Middle frontal gyrus (tissue), 1 donor: Measurements from ENCODE around the gene DEPDC4.
"Not testable (repeated sequence)": the region's sequence is repeated elsewhere in the genome, so short reads cannot be mapped to it uniquely, and the experiment has no call there.

Experiments used
- DNase-seq: peaks from one replicate; pipeline ENCODE4 v3.0.0-alpha.2; 2015; ENCODE audit warnings: low spot score; ENCODE audit errors: extremely low spot score

DEPDC4 gene

GRCh38 chr12:100266835-100267602 lies at the start of gene DEPDC4, which contains the start of gene SCYL2:
Gene DEPDC4 (minus strand): TSS chr12:100267079. CDS start chr12:100267076, 3 bp downstream.
Gene SCYL2 (plus strand): TSS chr12:100267177. CDS start chr12:100282971, 15,794 bp downstream.
- peak; percentile 93 for DNase-seq

DNA sequence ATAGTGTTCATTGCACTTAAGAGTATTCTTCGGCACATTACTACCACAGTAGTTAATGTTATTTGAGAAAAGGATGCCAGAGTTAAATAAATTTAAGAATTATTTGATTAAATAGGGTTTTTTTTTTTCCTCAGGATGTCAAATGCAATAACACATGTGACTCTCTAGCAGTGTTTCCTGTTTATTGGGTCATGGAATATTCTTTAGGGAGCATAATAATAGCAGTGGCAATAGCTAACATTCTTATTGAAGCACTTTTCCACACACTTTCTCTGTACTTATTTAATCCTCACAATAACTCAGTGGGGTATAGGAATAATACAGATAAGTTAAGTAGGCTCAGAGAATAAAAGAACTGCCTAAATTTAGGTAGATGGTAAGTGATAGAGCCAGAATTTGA lies 44.4 kb upstream of the DEPDC4 start:
- DNase-seq: no peak

GRCh38 chr12:100308138-100308537 lies 41.3 kb upstream of the DEPDC4 start:
- DNase-seq: not testable (repeated sequence)

GRCh38 chr12:100304334-100304733 lies 37.5 kb upstream of the DEPDC4 start:
- DNase-seq: not testable (repeated sequence)

DNA sequence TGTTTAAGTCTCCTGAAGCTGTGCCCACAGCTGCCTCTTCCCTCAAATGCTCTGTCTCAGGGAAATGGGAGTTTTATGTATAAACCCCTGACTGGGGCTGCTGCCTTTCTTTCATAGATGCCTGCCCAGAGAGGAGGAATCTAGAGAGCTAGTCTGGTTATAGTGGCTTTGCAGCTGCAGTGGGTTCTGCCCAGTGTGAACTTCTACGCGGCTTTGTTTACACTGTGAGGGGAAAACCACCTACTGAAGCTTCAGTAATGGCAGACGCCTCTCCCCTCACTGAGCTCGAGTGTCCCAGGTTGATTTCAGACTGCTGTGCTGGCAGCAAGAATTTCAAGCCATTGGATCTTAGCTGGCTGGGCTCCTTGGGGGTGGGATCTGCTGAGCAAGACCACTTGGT lies 37.0 kb upstream of the DEPDC4 start:
- no peak for DNase-seq

- no peak for DNase-seq
Measured at GRCh38 chr12:100302081-100302480, 35.2 kb upstream of the DEPDC4 start.

GRCh38 chr12:100295764-100296555 lies 29.1 kb upstream of the DEPDC4 start:
- no peak for DNase-seq

DNA sequence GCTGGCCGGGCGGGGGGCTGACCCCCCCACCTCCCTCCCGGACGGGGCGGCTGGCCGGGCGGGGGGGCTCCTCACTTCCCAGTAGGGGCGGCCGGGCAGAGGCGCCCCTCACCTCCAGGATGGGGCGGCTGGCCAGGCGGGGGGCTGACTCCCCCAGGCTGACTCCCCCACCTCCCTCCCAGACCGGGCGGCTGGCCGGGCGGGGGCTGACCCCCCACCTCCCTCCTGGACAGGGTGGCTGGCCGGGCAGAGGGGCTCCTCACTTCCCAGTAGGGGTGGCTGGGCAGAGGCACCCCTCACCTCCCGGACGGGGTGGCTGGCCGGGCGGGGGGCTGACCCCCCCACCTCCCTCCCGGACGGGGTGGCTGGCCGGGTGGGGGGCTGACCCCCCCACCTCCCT lies 27.5 kb upstream of the DEPDC4 start:
- not testable (repeated sequence) for DNase-seq

- no peak for DNase-seq
Measured at GRCh38 chr12:100293017-100293416, 26.1 kb upstream of the DEPDC4 start.

DNA sequence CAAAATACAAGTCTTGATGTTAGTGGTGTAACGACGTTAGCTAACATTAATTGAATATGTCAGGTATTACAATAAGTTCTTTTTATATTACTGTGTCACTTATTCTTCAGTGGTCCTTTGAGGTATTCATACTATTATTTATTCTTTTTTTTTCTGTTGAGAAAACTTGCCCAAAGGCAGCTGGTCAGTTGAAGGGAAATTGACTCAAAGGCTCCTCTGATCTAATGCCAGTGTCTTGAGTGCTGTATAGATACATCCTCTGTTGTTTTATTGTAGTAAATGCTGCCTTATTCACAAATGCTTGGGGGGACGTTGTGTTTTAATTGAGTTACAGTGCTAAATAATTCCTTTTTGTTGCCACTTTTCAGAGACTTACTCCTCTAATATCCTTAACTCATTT lies 23.1 kb upstream of the DEPDC4 start:
- no peak for DNase-seq

DNA sequence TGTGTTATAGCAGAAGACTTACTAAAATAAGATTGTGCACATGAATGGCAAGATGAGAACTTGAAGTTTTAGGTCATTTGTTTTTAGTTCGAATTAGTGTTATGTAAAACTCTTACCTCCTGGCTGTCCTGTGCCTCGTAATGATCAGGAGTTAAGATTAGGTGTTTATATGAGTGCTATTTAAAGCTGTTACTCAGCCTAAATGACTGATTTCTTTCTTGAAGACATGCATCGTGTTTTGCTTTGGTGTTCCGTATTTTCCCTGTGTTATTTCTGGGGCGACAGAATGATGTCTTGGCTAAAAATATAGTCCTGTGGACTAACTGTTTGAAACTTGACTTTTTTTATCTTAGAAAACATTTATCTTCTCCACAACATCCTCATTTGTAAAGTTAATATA lies 22.2 kb upstream of the DEPDC4 start:
- DNase-seq: no peak

- not testable (repeated sequence) for DNase-seq
Measured at GRCh38 chr12:100284556-100284955, 17.7 kb upstream of the DEPDC4 start.

- DNase-seq: no peak
Measured at GRCh38 chr12:100279607-100280244, 12.8 kb upstream of the DEPDC4 start.

DNA sequence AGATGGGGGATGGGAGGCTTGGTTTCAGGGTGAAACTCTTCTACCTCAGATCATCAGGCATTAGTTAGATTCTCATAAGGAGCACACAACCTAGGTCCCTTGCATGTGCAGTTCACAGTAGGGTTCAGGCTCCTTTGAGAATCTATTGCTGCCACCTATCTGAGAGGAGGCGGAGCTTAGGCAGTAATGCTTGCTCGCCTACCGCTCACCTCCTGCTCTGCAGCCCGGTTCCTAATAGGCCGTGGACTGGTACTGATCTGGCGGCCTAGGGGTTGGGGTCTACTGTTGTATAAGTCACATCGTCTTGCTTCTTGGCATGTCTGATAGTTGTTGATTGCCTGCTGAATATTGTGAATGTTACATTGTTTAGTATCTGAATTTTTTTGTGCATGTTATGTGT lies 12.3 kb upstream of the DEPDC4 start:
- DNase-seq: no peak

GRCh38 chr12:100274291-100274690 lies 7.4 kb upstream of the DEPDC4 start:
- no peak for DNase-seq

GRCh38 chr12:100273782-100274181 lies 6.9 kb upstream of the DEPDC4 start:
- DNase-seq: no peak

- no peak for DNase-seq
Measured at GRCh38 chr12:100268835-100269564, 2.1 kb upstream of the DEPDC4 start.

GRCh38 chr12:100267603-100268281 lies 863 bp upstream of the DEPDC4 start:
- no peak for DNase-seq

GRCh38 chr12:100266585-100266834 lies 369 bp downstream of the DEPDC4 start:
- DNase-seq: no peak

DNA sequence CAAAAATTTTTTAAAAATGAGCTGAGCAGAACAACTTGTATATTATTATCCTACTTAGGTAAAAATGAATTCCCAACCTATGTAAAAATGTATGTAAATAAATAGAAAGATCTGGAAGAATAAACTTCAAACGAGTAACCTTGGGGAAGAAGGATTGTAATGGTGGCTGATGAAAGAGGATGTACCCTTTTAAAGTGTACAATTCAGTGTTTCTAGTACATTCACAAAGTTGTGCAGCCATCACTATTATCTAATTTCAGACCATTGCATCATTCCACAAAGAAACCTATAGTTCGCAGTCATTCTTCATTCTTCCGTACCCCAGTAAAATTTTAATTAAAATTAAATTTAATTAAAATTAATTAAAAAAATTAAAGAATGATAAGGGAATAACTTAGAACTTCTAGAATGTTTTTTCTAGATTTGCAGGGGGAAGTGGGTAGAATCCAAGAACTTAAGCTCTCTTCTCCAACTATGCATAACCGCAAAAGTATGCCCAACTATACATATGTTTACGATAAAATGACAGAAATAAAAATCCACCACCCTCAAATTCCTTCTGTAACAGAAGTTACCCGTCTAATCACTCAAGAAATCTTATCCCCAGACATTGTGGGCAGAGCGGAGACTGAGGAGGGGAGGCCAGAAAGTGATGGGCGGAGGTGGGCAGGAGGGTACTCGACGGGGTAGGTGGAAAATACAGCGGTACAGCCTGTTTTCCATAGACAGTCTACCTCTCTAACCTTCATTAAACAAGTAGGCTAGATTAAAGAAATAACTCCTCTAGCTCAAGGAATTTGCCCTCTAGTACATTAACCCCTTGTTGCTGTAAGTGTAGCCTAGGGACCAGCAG lies 921 bp downstream of the DEPDC4 start:
- DNase-seq: no peak
